Mesenchymal stem cell (in vitro differentiated cells and primary cell): ENCODE data around the gene MTMR1.

Experiments
- DNase-seq: peaks from one replicate; pipeline ENCODE4 v3.0.0-alpha.2; 2013
- H2AFZ ChIP-seq: one replicate; pipeline ENCODE4 v1.6.1; 2013; ENCODE audit warnings: low read depth, mild to moderate bottlenecking, control low read depth, inconsistent platforms, low read length, moderate library complexity
- H2AK5ac ChIP-seq: 2 replicates; pipeline ENCODE4 v1.6.1; 2013; ENCODE audit warnings: low read length, moderate library complexity, mild to moderate bottlenecking, inconsistent platforms; ENCODE audit not compliant: severe bottlenecking
- H2BK120ac ChIP-seq: one replicate; pipeline ENCODE4 v1.6.1; 2013; ENCODE audit warnings: low read depth, mild to moderate bottlenecking, inconsistent platforms, low read length, moderate library complexity
- H2BK12ac ChIP-seq, 2 experiments: one replicate each; pipeline ENCODE4 v1.6.1; 2013; ENCODE audit warnings: inconsistent platforms in 2 of 2, low read length in 2 of 2, mild to moderate bottlenecking in 2 of 2, moderate library complexity in 2 of 2, control low read depth in 1 of 2
- H2BK15ac ChIP-seq: one replicate; pipeline ENCODE4 v1.6.1; 2013; ENCODE audit warnings: mild to moderate bottlenecking, low read depth, inconsistent platforms; ENCODE audit not compliant: poor library complexity, severe bottlenecking
- H2BK5ac ChIP-seq: 2 replicates; pipeline ENCODE4 v1.6.1; 2013; ENCODE audit warnings: low read depth, mild to moderate bottlenecking, low read length, control low read depth, inconsistent platforms; ENCODE audit not compliant: poor library complexity, severe bottlenecking
- H3K14ac ChIP-seq, 2 experiments: one replicate each; pipeline ENCODE4 v1.6.1; 2013; ENCODE audit warnings: inconsistent platforms in 2 of 2, low read length in 2 of 2, control low read depth in 1 of 2, mild to moderate bottlenecking in 1 of 2, moderate library complexity in 1 of 2
- H3K18ac ChIP-seq, 2 experiments: one replicate each; pipeline ENCODE4 v1.6.1; 2013; ENCODE audit warnings: inconsistent platforms in 2 of 2, low read length in 2 of 2, control low read depth in 1 of 2, low read depth in 1 of 2, mild to moderate bottlenecking in 1 of 2
- H3K23ac ChIP-seq, 2 experiments: one replicate each; pipeline ENCODE4 v1.6.1; 2013; ENCODE audit warnings: inconsistent platforms in 2 of 2, low read length in 2 of 2, mild to moderate bottlenecking in 2 of 2, moderate library complexity in 2 of 2, control low read depth in 1 of 2
- H3K27ac ChIP-seq: 2 replicates; pipeline ENCODE4 v1.5.1; 2013; ENCODE audit warnings: mild to moderate bottlenecking, moderate library complexity, low read length, control low read depth, inconsistent platforms; ENCODE audit not compliant: poor library complexity, severe bottlenecking
- H3K27me3 ChIP-seq, 2 experiments: 2 replicates each; pipeline versions ENCODE4 v1.6.1 to v1.7.0; 2013; ENCODE audit warnings: low read length in 2 of 2, mild to moderate bottlenecking in 2 of 2, moderate library complexity in 2 of 2, control low read depth in 1 of 2, inconsistent platforms in 1 of 2; ENCODE audit not compliant: control insufficient read depth in 1 of 2, insufficient read depth in 1 of 2
- H3K36me3 ChIP-seq, 2 experiments: 2 replicates each; pipeline versions ENCODE4 v1.6.1 to v1.7.0; 2013; ENCODE audit warnings: low read length in 2 of 2, control low read depth in 1 of 2, inconsistent platforms in 1 of 2, low read depth in 1 of 2, mild to moderate bottlenecking in 1 of 2; ENCODE audit not compliant: insufficient read depth in 2 of 2, control insufficient read depth in 1 of 2
- H3K4ac ChIP-seq, 2 experiments: one replicate each; pipeline ENCODE4 v1.6.1; 2013; ENCODE audit warnings: inconsistent platforms in 2 of 2, low read length in 2 of 2, mild to moderate bottlenecking in 2 of 2, moderate library complexity in 2 of 2, control low read depth in 1 of 2, low read depth in 1 of 2
- H3K4me1 ChIP-seq: 2 replicates; pipeline ENCODE4 v1.6.1; 2013; ENCODE audit warnings: low read depth, low read length, control low read depth; ENCODE audit not compliant: control insufficient read depth, insufficient read depth
- H3K4me2 ChIP-seq: 2 replicates; pipeline ENCODE4 v1.6.1; 2013; ENCODE audit warnings: low read length, mild to moderate bottlenecking, inconsistent platforms; ENCODE audit not compliant: poor library complexity, severe bottlenecking
- H3K4me3 ChIP-seq, 2 experiments: 2 replicates each; pipeline versions ENCODE4 v1.5.1 to v1.7.0; 2013; ENCODE audit warnings: low read length in 2 of 2, mild to moderate bottlenecking in 2 of 2, control low read depth in 1 of 2, low read depth in 1 of 2; ENCODE audit not compliant: insufficient read depth in 1 of 2
- H3K79me1 ChIP-seq: replicated peaks from 2 replicates; pipeline ENCODE4 v1.6.1; 2013; ENCODE audit warnings: mild to moderate bottlenecking, control low read depth, low read length, inconsistent platforms; ENCODE audit not compliant: poor library complexity, severe bottlenecking
- H3K9ac ChIP-seq: 2 replicates; pipeline ENCODE4 v1.7.0; 2013; ENCODE audit warnings: mild to moderate bottlenecking, low read length, moderate library complexity
- H3K9me3 ChIP-seq: 2 replicates; pipeline ENCODE4 v1.7.0; 2013; ENCODE audit warnings: mild to moderate bottlenecking, low read length; ENCODE audit not compliant: control insufficient read depth
- H4K8ac ChIP-seq: one replicate; pipeline ENCODE4 v1.6.1; 2013; ENCODE audit warnings: inconsistent platforms, mild to moderate bottlenecking, low read length, moderate library complexity
- H4K91ac ChIP-seq: one replicate; pipeline ENCODE4 v1.6.1; 2013; ENCODE audit warnings: mild to moderate bottlenecking, low read length, inconsistent platforms
- WGBS: methylation state at CpG from one replicate; pipeline ENCODE4 v1.1.7; 2013; ENCODE audit warnings: mixed read lengths; 5-methylcytosine and 5-hydroxymethylcytosine counted together

MTMR1 gene

GRCh38 chrX:150701377-150701776 lies 8.2 kb downstream of the MTMR1 start:
- Histone ChIP-seq H3K18ac (no peak overlapping the region), H3K9ac (no peak overlapping the region), H3K4me3 (no peak overlapping the region), H3K4me2 (no peak overlapping the region), H4K91ac (no peak overlapping the region), H3K23ac (no peak overlapping the region), H3K4me1 (peaks cover 5% of the 10 kb centered on the region), H2BK120ac (no peak overlapping the region), H3K14ac (no peak overlapping the region), H3K4ac (no peak overlapping the region), H2BK12ac (no peak overlapping the region), H2AK5ac (no peak overlapping the region), H4K8ac (no peak overlapping the region), H3K36me3 (peaks cover 0 to 5% of the 10 kb centered on the region in 2 experiments), H3K27ac (no peak overlapping the region), H3K79me1 (peaks cover 8% of the 10 kb centered on the region), H2BK15ac (no peak overlapping the region), H3K9me3 (no peaks in the 10 kb centered on the region), H2BK5ac (no peak overlapping the region), H3K27me3 (peaks cover 0 to 3% of the 10 kb centered on the region in 2 experiments), H2AFZ (no peak overlapping the region)
- DNase-seq: no peak
- WGBS: no CpG with 5 or more reads among the region's 1 CpG

- Histone ChIP-seq H3K18ac (no peak overlapping the region), H4K8ac (no peak overlapping the region), H3K27ac (no peak overlapping the region), H3K36me3 (peaks cover 0 to 5% of the 10 kb centered on the region in 2 experiments), H2BK120ac (no peak overlapping the region), H3K14ac (no peak overlapping the region), H3K4ac (no peak overlapping the region), H3K9ac (no peak overlapping the region), H2AK5ac (no peak overlapping the region), H3K9me3 (no peaks in the 10 kb centered on the region), H2BK12ac (no peak overlapping the region), H3K4me2 (no peak overlapping the region), H3K79me1 (peaks cover 8% of the 10 kb centered on the region), H2AFZ (no peak overlapping the region), H2BK5ac (no peak overlapping the region), H3K4me3 (no peak overlapping the region), H4K91ac (no peak overlapping the region), H2BK15ac (no peak overlapping the region), H3K4me1 (peaks cover 5% of the 10 kb centered on the region), H3K23ac (no peak overlapping the region), H3K27me3 (no peaks in the 10 kb centered on the region)
- no CpG with 5 or more reads among the region's 1 CpG for WGBS
- DNase-seq: no peak
Measured at GRCh38 chrX:150702966-150703694, 9.9 kb downstream of the MTMR1 start.

GRCh38 chrX:150703695-150703974 lies 10.4 kb downstream of the MTMR1 start:
- peaks cover 0 to 5% of the 10 kb centered on the region in 2 experiments for H3K36me3 ChIP-seq
- no peak overlapping the region for H3K4me2 ChIP-seq
- no peak overlapping the region for H2BK12ac ChIP-seq
- H4K8ac ChIP-seq: no peak overlapping the region
- no peak overlapping the region for H2BK15ac ChIP-seq
- no peak overlapping the region for H2AFZ ChIP-seq
- no peak overlapping the region for H3K14ac ChIP-seq
- no peak overlapping the region for H2BK120ac ChIP-seq
- H4K91ac ChIP-seq: no peak overlapping the region
- H2AK5ac ChIP-seq: no peak overlapping the region
- H3K79me1 ChIP-seq: peaks cover 10% of the 10 kb centered on the region
- no peak for DNase-seq
- no peak overlapping the region for H3K4me3 ChIP-seq
- no peaks in the 10 kb centered on the region for H3K27me3 ChIP-seq
- H3K4me1 ChIP-seq: peaks cover 5% of the 10 kb centered on the region
- no peaks in the 10 kb centered on the region for H3K9me3 ChIP-seq
- no peak overlapping the region for H3K4ac ChIP-seq
- no peak overlapping the region for H3K23ac ChIP-seq
- no peak overlapping the region for H3K18ac ChIP-seq
- no peak overlapping the region for H3K9ac ChIP-seq
- H2BK5ac ChIP-seq: no peak overlapping the region
- no peak overlapping the region for H3K27ac ChIP-seq

GRCh38 chrX:150704030-150704613 lies 10.9 kb downstream of the MTMR1 start:
- no peak overlapping the region for H4K8ac ChIP-seq
- WGBS: 78% methylated on average over 3 of the region's 3 CpGs
- H3K4me3 ChIP-seq: no peak overlapping the region
- peaks cover 5% of the 10 kb centered on the region for H3K4me1 ChIP-seq
- H4K91ac ChIP-seq: peak overlapping the region; percentile 39
- H2AK5ac ChIP-seq: peak overlapping the region; percentile 73
- peak overlapping the region; percentile 26 for H3K27ac ChIP-seq
- H2BK12ac ChIP-seq: no peak overlapping the region
- no peak overlapping the region for H3K9ac ChIP-seq
- no peak overlapping the region for H3K14ac ChIP-seq
- H2BK5ac ChIP-seq: no peak overlapping the region
- H3K9me3 ChIP-seq: no peaks in the 10 kb centered on the region
- peak; percentile 67 for DNase-seq
- H3K18ac ChIP-seq: no peak overlapping the region
- no peak overlapping the region for H3K4me2 ChIP-seq
- no peak overlapping the region for H3K23ac ChIP-seq
- H2AFZ ChIP-seq: no peak overlapping the region
- no peak overlapping the region for H2BK15ac ChIP-seq
- peaks cover 12% of the 10 kb centered on the region for H3K79me1 ChIP-seq
- no peak overlapping the region for H3K4ac ChIP-seq
- no peaks in the 10 kb centered on the region for H3K27me3 ChIP-seq
- H2BK120ac ChIP-seq: no peak overlapping the region
- peaks cover 0 to 5% of the 10 kb centered on the region in 2 experiments for H3K36me3 ChIP-seq
